Transverse colon (tissue), 4 donors: ENCODE results near the gene LTB4R.

Experiments used
- EP300 ChIP-seq: sonication (generic); formaldehyde crosslinking; IDR thresholded peaks from one replicate; pipeline ENCODE4 v1.6.1; 2017; ENCODE audit warnings: antibody characterized with exemption, low read depth
- POLR2A ChIP-seq: fragments of 450-650 bp; IDR thresholded peaks from one replicate; pipeline ENCODE4 v1.6.1; 2016; ENCODE audit warnings: antibody characterized with exemption, mild to moderate bottlenecking, moderate library complexity
- POLR2AphosphoS5 ChIP-seq, 3 donors: sonication (generic); formaldehyde crosslinking; IDR thresholded peaks; one replicate each; pipeline ENCODE4 v1.6.1; 2016; ENCODE audit warnings: antibody characterized with exemption in 3 of 3
- TF ChIP-seq, protein P1 (sequence below), 5 experiments: fragments of 200-600 bp in 3 of 5; fragments of 450-650 bp in 2 of 5; sonication (generic) in 3 of 5; IDR thresholded peaks; 1 replicate in 2 of 5; 2 replicates in 3 of 5; pipeline ENCODE4 v1.5.1; 2016 to 2017; ENCODE audit warnings: antibody characterized with exemption in 5 of 5, inconsistent platforms in 3 of 5, mild to moderate bottlenecking in 2 of 5, moderate library complexity in 1 of 5

GRCh38 chr14:24300326-24300980, 10.8 kb upstream of the LTB4R start:
- TF ChIP-seq, protein P1, sequence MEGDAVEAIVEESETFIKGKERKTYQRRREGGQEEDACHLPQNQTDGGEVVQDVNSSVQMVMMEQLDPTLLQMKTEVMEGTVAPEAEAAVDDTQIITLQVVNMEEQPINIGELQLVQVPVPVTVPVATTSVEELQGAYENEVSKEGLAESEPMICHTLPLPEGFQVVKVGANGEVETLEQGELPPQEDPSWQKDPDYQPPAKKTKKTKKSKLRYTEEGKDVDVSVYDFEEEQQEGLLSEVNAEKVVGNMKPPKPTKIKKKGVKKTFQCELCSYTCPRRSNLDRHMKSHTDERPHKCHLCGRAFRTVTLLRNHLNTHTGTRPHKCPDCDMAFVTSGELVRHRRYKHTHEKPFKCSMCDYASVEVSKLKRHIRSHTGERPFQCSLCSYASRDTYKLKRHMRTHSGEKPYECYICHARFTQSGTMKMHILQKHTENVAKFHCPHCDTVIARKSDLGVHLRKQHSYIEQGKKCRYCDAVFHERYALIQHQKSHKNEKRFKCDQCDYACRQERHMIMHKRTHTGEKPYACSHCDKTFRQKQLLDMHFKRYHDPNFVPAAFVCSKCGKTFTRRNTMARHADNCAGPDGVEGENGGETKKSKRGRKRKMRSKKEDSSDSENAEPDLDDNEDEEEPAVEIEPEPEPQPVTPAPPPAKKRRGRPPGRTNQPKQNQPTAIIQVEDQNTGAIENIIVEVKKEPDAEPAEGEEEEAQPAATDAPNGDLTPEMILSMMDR (IDR thresholded peaks at IDR 0.05), result no peak
- TF ChIP-seq POLR2A (no peak), POLR2AphosphoS5 (IDR thresholded peaks at IDR 0.05) (no peak), EP300 (no peak)
